Neural cell (in vitro differentiated cells): Measurements from ENCODE around the gene SELENON. TPM values are rescaled to one million over a fixed set of nuclear protein-coding genes. Genes with fewer than 3 reads are reported as not detected.

Experiments
- H2AFZ ChIP-seq: fragments of 200-600, 300-800 bp; sonication (generic), shearing (Covaris generic); 2 replicates; pipeline ENCODE4 v1.6.0; 2014; ENCODE audit warnings: low read depth, mild to moderate bottlenecking, antibody characterized with exemption, low read length, moderate library complexity
- H3F3A ChIP-seq: fragments of 200-600 bp; shearing (Covaris generic); 2 replicates; pipeline ENCODE4 v1.6.1; 2016; ENCODE audit warnings: mild to moderate bottlenecking, moderate library complexity, mixed read lengths, antibody characterized with exemption, low read length; ENCODE audit not compliant: insufficient read depth, poor library complexity, severe bottlenecking
- H3K27ac ChIP-seq: fragments of 200-600, 300-800 bp; sonication (generic), shearing (Covaris generic); 2 replicates; pipeline ENCODE4 v1.5.1; 2014; ENCODE audit warnings: mild to moderate bottlenecking, low read length, moderate library complexity
- H3K27me3 ChIP-seq: fragments of 300-800, 200-600 bp; sonication (generic), shearing (Covaris generic); 2 replicates; pipeline ENCODE4 v1.6.0; 2014; ENCODE audit warnings: mild to moderate bottlenecking, low read depth, low read length, moderate library complexity; ENCODE audit not compliant: insufficient read depth
- H3K36me3 ChIP-seq: fragments of 300-800, 200-600 bp; sonication (generic), shearing (Covaris generic); 2 replicates; pipeline ENCODE4 v1.5.1; 2014; ENCODE audit warnings: mild to moderate bottlenecking, antibody characterized with exemption, low read length, moderate library complexity; ENCODE audit not compliant: insufficient read depth
- H3K4me2 ChIP-seq: fragments of 300-800, 200-600 bp; sonication (generic), shearing (Covaris generic); 2 replicates; pipeline ENCODE4 v1.6.0; 2014; ENCODE audit warnings: mild to moderate bottlenecking, low read length
- H3K4me3 ChIP-seq: fragments of 300-800, 200-600 bp; sonication (generic), shearing (Covaris generic); 2 replicates; pipeline ENCODE4 v1.5.1; 2014; ENCODE audit warnings: mild to moderate bottlenecking, low read length, moderate library complexity
- H3K79me2 ChIP-seq: fragments of 200-600 bp; shearing (Covaris generic); replicated peaks from 2 replicates; pipeline ENCODE4 v1.6.0; 2014; ENCODE audit warnings: mild to moderate bottlenecking, low read length, moderate library complexity; ENCODE audit not compliant: insufficient read depth
- H3K9ac ChIP-seq: fragments of 300-800, 200-600 bp; sonication (generic), shearing (Covaris generic); 2 replicates; pipeline ENCODE4 v1.6.1; 2016; ENCODE audit warnings: mild to moderate bottlenecking, low read length, mixed read lengths
- H3K9me2 ChIP-seq: fragments of 200-600 bp; shearing (Covaris generic); 2 replicates; pipeline ENCODE4 v1.6.1; 2016; ENCODE audit warnings: mild to moderate bottlenecking, low read length, mixed read lengths; ENCODE audit not compliant: insufficient read depth
- H3K9me3 ChIP-seq: fragments of 200-600, 300-800 bp; sonication (generic), shearing (Covaris generic); 2 replicates; pipeline ENCODE4 v1.6.1; 2016; ENCODE audit warnings: mild to moderate bottlenecking, mixed run types, low read length, moderate library complexity, mixed read lengths
- H4K20me1 ChIP-seq: fragments of 200-600 bp; shearing (Covaris generic); 2 replicates; pipeline ENCODE4 v1.6.1; 2016; ENCODE audit warnings: mild to moderate bottlenecking, mixed run types; ENCODE audit not compliant: insufficient read depth
- CTCF ChIP-seq: fragments of 450-650 bp; IDR thresholded peaks from 2 replicates; pipeline ENCODE4 v1.5.1; 2014; ENCODE audit warnings: antibody characterized with exemption, mild to moderate bottlenecking, moderate library complexity; ENCODE audit not compliant: poor library complexity, severe bottlenecking
- EP300 ChIP-seq: fragments of 450-650 bp; conservative IDR thresholded peaks from 2 replicates; pipeline ENCODE4 v1.6.1; 2014; ENCODE audit warnings: antibody characterized with exemption, mild to moderate bottlenecking, moderate library complexity; ENCODE audit not compliant: poor library complexity, severe bottlenecking
- EZH2 ChIP-seq: fragments of 200-600, 300-800 bp; shearing (Covaris generic), sonication (generic); IDR thresholded peaks from 2 replicates; pipeline ENCODE4 v1.6.1; 2014; ENCODE audit warnings: antibody characterized with exemption, low read length, borderline replicate concordance, mild to moderate bottlenecking; ENCODE audit not compliant: insufficient read depth, poor library complexity, severe bottlenecking
- MXI1 ChIP-seq: fragments of 450-650 bp; conservative IDR thresholded peaks from 2 replicates; pipeline ENCODE4 v1.6.1; 2014; ENCODE audit warnings: antibody characterized with exemption, mild to moderate bottlenecking; ENCODE audit not compliant: poor library complexity, severe bottlenecking
- POLR2AphosphoS5 ChIP-seq: IDR thresholded peaks from 2 replicates; pipeline ENCODE4 v1.6.1; 2012
- RAD21 ChIP-seq: fragments of 450-650 bp; conservative IDR thresholded peaks from 2 replicates; pipeline ENCODE4 v1.6.1; 2014; ENCODE audit warnings: antibody characterized with exemption, mild to moderate bottlenecking, moderate library complexity
- REST ChIP-seq: IDR thresholded peaks from 2 replicates; pipeline ENCODE4 v1.6.1; 2012; ENCODE audit warnings: borderline replicate concordance
- SMC3 ChIP-seq: fragments of 450-650 bp; conservative IDR thresholded peaks from 2 replicates; pipeline ENCODE4 v1.6.1; 2014; ENCODE audit warnings: antibody characterized with exemption, mild to moderate bottlenecking, moderate library complexity; ENCODE audit not compliant: poor library complexity
- TAF1 ChIP-seq: IDR thresholded peaks from 2 replicates; pipeline ENCODE4 v1.6.1; 2012; ENCODE audit warnings: low read depth
- polyA plus RNA-seq: library from polyadenylated mRNA; depleted of rRNA; stranded (reverse); fragments of >200 nt; gene quantifications from 2 replicates; pipeline ENCODE4 v1.2.3, GENCODE V29; 2014

Gene SELENON
- polyA plus RNA-seq, 1 donor from 2014 or later = 6.5 TPM

- Histone ChIP-seq H3F3A (no peaks in the 10 kb centered on the region), H3K4me3 (no peak overlapping the region), H3K36me3 (no peaks in the 10 kb centered on the region), H4K20me1 (no peaks in the 10 kb centered on the region), H3K9me2 (no peaks in the 10 kb centered on the region), H2AFZ (no peak overlapping the region), H3K9me3 (no peaks in the 10 kb centered on the region), H3K79me2 (no peaks in the 10 kb centered on the region), H3K4me2 (no peak overlapping the region), H3K27ac (no peak overlapping the region), H3K27me3 (no peaks in the 10 kb centered on the region), H3K9ac (no peak overlapping the region)
- TF ChIP-seq EP300 = no peak
- TF ChIP-seq EZH2 = no peak
- no peak for TF ChIP-seq SMC3
- TF ChIP-seq MXI1 = no peak
- no peak for TF ChIP-seq POLR2AphosphoS5
- no peak for TF ChIP-seq RAD21
- TF ChIP-seq CTCF = no peak
- no peak for TF ChIP-seq TAF1
- no peak for TF ChIP-seq REST
Measured at GRCh38 chr1:25769625-25770383, 30.2 kb upstream of the SELENON start.

GRCh38 chr1:25770541-25771220 lies 29.3 kb upstream of the SELENON start:
- Histone ChIP-seq H3K27me3 (no peaks in the 10 kb centered on the region), H3K4me2 (no peak overlapping the region), H4K20me1 (no peaks in the 10 kb centered on the region), H2AFZ (no peak overlapping the region), H3K4me3 (no peak overlapping the region), H3K9ac (no peak overlapping the region), H3K27ac (no peak overlapping the region), H3K9me2 (no peaks in the 10 kb centered on the region), H3F3A (no peaks in the 10 kb centered on the region), H3K36me3 (no peaks in the 10 kb centered on the region), H3K79me2 (no peaks in the 10 kb centered on the region), H3K9me3 (no peaks in the 10 kb centered on the region)
- TF ChIP-seq TAF1 (no peak), EZH2 (no peak)
